Body of pancreas (tissue), 4 donors: ENCODE results near the gene UBE2Q1.

ENCODE experiments used
- POLR2A ChIP-seq, 3 donors: fragments of 450-650 bp; IDR thresholded peaks; one replicate each; pipeline ENCODE4 v1.6.1; 2016; ENCODE audit warnings: antibody characterized with exemption in 3 of 3, mild to moderate bottlenecking in 2 of 3
- TF ChIP-seq, protein P1 (sequence below), 7 experiments: fragments of 450-650 bp in 4 of 7; fragments of 200-600 bp in 3 of 7; sonication (generic) in 3 of 7; IDR thresholded peaks; one replicate each; pipeline ENCODE4 v1.5.1; 2016 to 2019; ENCODE audit warnings: antibody characterized with exemption in 7 of 7

DNA sequence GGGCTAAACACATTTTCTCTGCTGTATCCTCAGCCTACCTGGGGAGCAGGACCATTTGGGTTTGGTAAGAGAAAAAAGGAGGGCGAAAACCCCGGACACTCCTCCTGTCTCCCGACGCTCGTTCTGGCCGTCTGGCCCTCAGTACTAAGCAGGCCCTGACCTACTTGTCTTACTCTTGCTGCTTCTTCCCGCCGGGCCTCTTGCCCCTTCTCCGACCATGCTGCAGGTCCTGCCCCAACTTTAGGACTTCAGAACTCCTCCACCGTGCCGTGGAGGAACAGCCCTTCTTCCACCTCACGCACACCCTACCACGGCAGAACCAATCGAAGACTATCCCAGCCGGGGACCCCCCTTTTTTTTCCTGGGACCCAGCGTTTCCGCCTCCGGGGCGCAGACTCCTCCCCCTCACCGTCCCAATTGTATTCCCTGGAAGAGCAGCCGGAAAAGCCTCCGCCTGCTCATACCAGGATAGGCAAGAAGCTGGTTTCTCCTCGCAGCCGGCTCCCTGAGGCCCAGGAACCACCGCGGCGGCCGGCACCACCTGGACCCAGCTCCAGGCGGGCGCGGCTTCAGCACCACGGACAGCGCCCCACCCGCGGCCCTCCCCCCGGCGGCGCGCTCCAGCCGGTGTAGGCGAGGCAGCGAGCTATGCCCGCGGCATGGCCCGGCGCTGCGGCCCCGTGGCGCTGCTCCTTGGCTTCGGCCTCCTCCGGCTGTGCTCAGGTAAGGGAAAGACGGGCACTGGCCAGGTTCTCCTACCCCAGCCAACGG lies 9.1 kb upstream of the UBE2Q1 start, which contains the start of gene CHRNB2:
- TF ChIP-seq, protein P1, sequence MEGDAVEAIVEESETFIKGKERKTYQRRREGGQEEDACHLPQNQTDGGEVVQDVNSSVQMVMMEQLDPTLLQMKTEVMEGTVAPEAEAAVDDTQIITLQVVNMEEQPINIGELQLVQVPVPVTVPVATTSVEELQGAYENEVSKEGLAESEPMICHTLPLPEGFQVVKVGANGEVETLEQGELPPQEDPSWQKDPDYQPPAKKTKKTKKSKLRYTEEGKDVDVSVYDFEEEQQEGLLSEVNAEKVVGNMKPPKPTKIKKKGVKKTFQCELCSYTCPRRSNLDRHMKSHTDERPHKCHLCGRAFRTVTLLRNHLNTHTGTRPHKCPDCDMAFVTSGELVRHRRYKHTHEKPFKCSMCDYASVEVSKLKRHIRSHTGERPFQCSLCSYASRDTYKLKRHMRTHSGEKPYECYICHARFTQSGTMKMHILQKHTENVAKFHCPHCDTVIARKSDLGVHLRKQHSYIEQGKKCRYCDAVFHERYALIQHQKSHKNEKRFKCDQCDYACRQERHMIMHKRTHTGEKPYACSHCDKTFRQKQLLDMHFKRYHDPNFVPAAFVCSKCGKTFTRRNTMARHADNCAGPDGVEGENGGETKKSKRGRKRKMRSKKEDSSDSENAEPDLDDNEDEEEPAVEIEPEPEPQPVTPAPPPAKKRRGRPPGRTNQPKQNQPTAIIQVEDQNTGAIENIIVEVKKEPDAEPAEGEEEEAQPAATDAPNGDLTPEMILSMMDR (IDR thresholded peaks at IDR 0.05): peak in 2 of 7 experiments; percentile 23 to 33
- TF ChIP-seq POLR2A (IDR thresholded peaks at IDR 0.05): no peak
